Liver (tissue), 3 donors: Measurements from ENCODE around the gene HNF4A.

Experiments used
- EGR1 ChIP-seq, 2 donors: IDR thresholded peaks; 2 replicates each; pipeline ENCODE4 v1.6.1; 2016 to 2018; ENCODE audit warnings: antibody characterized with exemption in 2 of 2, low read depth in 2 of 2
- GABPA ChIP-seq, 2 donors: IDR thresholded peaks in 1 of 2; conservative IDR thresholded peaks in 1 of 2; 2 replicates each; pipeline ENCODE4 v1.6.1; 2016; ENCODE audit warnings: antibody characterized with exemption in 2 of 2, mild to moderate bottlenecking in 1 of 2, moderate library complexity in 1 of 2
- HNF4A ChIP-seq, 2 donors: conservative IDR thresholded peaks; 2 replicates each; pipeline ENCODE4 v1.6.1; 2016; ENCODE audit warnings: antibody characterized with exemption in 2 of 2, mild to moderate bottlenecking in 2 of 2
- HNF4G ChIP-seq: IDR thresholded peaks from 2 replicates; pipeline ENCODE4 v1.6.1; 2016; ENCODE audit warnings: antibody characterized with exemption
- MAX ChIP-seq: IDR thresholded peaks from 2 replicates; pipeline ENCODE4 v1.6.1; 2016; ENCODE audit warnings: antibody characterized with exemption
- RAD21 ChIP-seq, 2 donors: IDR thresholded peaks; 2 replicates each; pipeline ENCODE4 v1.6.1; 2016; ENCODE audit warnings: antibody characterized with exemption in 2 of 2, mild to moderate bottlenecking in 2 of 2
- REST ChIP-seq: IDR thresholded peaks from 2 replicates; pipeline ENCODE4 v1.6.1; 2016; ENCODE audit warnings: antibody characterized with exemption, mild to moderate bottlenecking
- SP1 ChIP-seq: IDR thresholded peaks from 2 replicates; pipeline ENCODE4 v1.6.1; 2018; ENCODE audit warnings: antibody characterized with exemption, mild to moderate bottlenecking
- TAF1 ChIP-seq: conservative IDR thresholded peaks from 2 replicates; pipeline ENCODE4 v1.6.1; 2016; ENCODE audit warnings: antibody characterized with exemption, mild to moderate bottlenecking
- YY1 ChIP-seq: IDR thresholded peaks from 2 replicates; pipeline ENCODE4 v1.6.1; 2016; ENCODE audit warnings: antibody characterized with exemption, mild to moderate bottlenecking
- TF ChIP-seq, protein P1 (sequence below): fragments of 150-350 bp; IDR thresholded peaks from 2 replicates; pipeline ENCODE4 v1.5.1; 2017; ENCODE audit warnings: improper control_type of control experiment, low read depth, low read length; ENCODE audit not compliant: missing input control
- TF ChIP-seq, protein P2 (sequence below): IDR thresholded peaks from 2 replicates; pipeline ENCODE4 v1.6.1; 2016; ENCODE audit warnings: antibody characterized with exemption
- TF ChIP-seq, protein P3 (sequence below): IDR thresholded peaks from 2 replicates; pipeline ENCODE4 v1.6.1; 2016; ENCODE audit warnings: antibody characterized with exemption
- donor health status: healthy.
- donor health status: healthy.

DNA sequence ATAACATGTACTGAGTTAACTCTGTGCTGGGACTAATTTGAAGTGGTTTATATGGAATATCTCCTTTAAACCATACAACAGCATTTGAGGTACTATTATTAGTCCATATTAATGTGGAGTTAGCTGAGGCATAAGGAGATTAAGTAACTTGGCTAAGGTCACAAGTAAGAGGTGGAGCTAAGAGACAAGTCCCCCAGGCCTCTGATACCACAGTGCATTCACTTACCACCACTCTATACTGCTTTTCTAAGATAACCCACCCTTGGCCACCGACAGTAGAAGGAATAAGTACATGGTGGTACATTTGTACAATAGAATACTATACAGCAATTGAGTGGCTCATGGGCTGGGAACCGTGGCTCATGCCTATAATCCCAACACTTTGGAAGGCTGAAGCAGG lies 103.8 kb downstream of the HNF4A start:
- TF ChIP-seq TAF1 = no peak
- TF ChIP-seq, protein P1, sequence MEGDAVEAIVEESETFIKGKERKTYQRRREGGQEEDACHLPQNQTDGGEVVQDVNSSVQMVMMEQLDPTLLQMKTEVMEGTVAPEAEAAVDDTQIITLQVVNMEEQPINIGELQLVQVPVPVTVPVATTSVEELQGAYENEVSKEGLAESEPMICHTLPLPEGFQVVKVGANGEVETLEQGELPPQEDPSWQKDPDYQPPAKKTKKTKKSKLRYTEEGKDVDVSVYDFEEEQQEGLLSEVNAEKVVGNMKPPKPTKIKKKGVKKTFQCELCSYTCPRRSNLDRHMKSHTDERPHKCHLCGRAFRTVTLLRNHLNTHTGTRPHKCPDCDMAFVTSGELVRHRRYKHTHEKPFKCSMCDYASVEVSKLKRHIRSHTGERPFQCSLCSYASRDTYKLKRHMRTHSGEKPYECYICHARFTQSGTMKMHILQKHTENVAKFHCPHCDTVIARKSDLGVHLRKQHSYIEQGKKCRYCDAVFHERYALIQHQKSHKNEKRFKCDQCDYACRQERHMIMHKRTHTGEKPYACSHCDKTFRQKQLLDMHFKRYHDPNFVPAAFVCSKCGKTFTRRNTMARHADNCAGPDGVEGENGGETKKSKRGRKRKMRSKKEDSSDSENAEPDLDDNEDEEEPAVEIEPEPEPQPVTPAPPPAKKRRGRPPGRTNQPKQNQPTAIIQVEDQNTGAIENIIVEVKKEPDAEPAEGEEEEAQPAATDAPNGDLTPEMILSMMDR = no peak
- TF ChIP-seq SP1 = no peak
- no peak for TF ChIP-seq HNF4A (conservative IDR thresholded peaks at IDR 0.05)
- TF ChIP-seq REST = no peak
- no peak for TF ChIP-seq RAD21 (IDR thresholded peaks at IDR 0.05)
- TF ChIP-seq, protein P2, sequence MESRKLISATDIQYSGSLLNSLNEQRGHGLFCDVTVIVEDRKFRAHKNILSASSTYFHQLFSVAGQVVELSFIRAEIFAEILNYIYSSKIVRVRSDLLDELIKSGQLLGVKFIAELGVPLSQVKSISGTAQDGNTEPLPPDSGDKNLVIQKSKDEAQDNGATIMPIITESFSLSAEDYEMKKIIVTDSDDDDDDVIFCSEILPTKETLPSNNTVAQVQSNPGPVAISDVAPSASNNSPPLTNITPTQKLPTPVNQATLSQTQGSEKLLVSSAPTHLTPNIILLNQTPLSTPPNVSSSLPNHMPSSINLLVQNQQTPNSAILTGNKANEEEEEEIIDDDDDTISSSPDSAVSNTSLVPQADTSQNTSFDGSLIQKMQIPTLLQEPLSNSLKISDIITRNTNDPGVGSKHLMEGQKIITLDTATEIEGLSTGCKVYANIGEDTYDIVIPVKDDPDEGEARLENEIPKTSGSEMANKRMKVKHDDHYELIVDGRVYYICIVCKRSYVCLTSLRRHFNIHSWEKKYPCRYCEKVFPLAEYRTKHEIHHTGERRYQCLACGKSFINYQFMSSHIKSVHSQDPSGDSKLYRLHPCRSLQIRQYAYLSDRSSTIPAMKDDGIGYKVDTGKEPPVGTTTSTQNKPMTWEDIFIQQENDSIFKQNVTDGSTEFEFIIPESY = no peak
- TF ChIP-seq GABPA (IDR thresholded peaks at IDR 0.05 in 1 of 2, conservative IDR thresholded peaks at IDR 0.05 in 1 of 2) = no peak
- no peak for TF ChIP-seq MAX
- TF ChIP-seq YY1 = no peak
- TF ChIP-seq HNF4G = no peak
- TF ChIP-seq, protein P3, sequence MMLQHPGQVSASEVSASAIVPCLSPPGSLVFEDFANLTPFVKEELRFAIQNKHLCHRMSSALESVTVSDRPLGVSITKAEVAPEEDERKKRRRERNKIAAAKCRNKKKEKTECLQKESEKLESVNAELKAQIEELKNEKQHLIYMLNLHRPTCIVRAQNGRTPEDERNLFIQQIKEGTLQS = no peak
- TF ChIP-seq EGR1 (IDR thresholded peaks at IDR 0.05; ENCODE audit: low read depth in 2 of 2) = no peak
